ENCODE results near the gene PHTF1.

The PHTF1 gene

DNA sequence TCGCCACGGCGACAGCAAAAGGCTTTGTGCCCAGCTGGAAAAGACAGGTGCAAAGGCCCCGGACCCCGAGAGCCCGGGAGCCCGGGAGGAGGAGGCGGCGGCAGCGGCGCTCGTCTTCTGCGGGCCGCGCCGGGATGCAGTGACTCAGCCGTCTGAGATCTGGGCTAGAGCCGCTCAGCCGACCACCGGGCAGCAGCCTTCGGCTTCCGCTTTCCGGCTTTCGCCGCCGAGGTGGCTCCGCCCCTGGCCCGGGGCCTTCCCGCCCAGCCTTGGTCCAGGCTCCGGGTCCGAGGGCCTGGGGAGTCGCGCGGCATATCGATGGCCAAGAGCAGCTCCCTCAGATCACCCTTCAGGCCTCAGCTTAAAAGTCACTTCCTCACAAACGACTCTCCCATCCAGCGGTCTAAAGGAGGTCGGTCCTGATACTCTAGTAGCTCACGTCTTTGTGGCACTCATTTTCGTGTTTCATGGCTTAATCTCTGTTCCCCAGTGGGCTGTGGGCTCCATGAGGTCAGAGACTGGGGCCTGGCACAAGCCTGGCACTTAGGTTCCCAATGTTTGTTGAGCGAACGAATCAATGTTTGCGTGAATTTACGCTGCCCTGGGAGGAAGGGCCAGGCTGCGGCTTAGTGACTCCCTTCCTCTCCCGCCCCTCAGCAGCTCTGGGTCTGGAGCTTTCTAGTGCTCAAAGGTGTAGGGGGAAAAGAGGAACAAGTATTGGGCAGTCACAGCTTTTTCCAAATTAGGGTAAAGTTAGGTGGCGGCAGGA, at the start of gene PHTF1:
Gene PHTF1, minus strand, starts transcription at position 154 of the 769 bp plus-strand sequence. CDS start 783 bp downstream, outside the sequence.
- peak; percentile 82 for DNase-seq
- in situ Hi-C loops (cut with HindIII; ENCODE audit: low pct_ligation_motif_present, low pct_unique_long_range_greater_than_20kb, low sequenced_read_pairs), result no loop called here

DNA sequence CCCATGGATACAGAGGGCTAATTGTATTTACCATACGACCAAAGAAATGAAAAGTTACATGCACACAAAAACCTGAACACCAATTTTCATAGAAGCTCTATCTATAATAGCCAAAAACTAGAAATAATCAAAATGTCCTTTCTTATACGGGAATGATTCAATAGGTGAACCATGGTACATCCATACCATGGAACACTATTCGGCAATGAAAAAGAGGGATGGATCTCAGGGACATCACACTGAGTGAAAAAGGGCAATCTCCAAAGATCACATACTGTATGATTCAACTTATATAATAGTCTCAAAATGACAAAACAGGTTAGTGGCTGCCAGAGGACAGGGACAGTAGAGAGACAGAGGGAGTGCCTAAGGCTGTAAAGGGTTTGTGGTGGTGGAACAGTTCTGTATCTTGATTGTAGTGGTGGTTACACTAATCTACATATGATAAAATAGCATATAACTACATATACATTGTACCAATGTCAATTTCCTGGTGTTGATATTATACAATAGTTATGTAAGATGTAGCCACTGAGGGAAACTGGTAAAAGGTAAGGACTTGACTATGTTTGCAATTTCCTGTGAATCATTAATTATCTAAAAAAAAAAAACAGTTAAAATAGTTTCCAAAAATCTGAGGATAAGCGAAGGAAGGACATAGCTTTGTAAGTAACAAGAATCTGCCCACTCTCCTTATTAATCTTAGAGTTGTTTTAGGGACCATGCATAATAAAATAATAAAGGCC, 49.3 kb upstream of the PHTF1 start:
- DNase-seq, result no peak
- in situ Hi-C loops (cut with HindIII; ENCODE audit: low pct_ligation_motif_present, low pct_unique_long_range_greater_than_20kb, low sequenced_read_pairs), result no loop called here

DNA sequence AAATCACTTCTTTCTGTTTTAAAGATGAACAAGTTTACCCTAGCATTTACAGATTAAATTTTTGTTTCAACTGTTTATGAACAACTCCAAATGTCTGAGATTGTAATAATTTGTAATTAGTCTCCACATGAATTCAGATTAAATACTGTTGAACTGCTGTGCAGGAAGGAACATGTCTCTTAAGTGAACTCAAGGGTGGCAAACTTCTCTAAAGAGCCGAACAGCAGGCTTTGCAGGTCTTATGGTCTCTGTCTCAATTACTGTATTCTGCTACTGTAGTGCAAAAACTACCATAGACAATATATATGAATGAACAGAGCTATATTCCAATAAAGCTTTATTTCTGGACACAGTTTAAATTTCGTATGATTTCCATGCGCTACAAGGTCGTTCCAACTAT, 46.4 kb upstream of the PHTF1 start:
- DNase-seq, result no peak
- in situ Hi-C loops (cut with HindIII; ENCODE audit: low pct_ligation_motif_present, low pct_unique_long_range_greater_than_20kb, low sequenced_read_pairs), result no loop called here

DNA sequence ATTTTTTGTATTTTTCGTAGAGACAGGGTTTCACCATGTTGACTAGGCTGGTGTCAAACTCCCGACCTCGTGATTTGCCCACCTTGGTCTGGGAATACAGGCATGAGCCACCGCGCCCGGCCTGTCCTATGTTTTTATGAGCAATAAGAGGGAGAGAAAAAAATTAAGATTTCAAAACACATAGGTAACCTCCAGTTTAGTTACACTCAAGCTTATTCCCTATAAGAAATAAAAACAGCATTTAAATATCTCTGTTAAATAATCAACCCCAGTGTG, 45.9 kb upstream of the PHTF1 start:
- no peak for DNase-seq
- in situ Hi-C loops (cut with HindIII; ENCODE audit: low pct_ligation_motif_present, low pct_unique_long_range_greater_than_20kb, low sequenced_read_pairs), result no loop called here

DNA sequence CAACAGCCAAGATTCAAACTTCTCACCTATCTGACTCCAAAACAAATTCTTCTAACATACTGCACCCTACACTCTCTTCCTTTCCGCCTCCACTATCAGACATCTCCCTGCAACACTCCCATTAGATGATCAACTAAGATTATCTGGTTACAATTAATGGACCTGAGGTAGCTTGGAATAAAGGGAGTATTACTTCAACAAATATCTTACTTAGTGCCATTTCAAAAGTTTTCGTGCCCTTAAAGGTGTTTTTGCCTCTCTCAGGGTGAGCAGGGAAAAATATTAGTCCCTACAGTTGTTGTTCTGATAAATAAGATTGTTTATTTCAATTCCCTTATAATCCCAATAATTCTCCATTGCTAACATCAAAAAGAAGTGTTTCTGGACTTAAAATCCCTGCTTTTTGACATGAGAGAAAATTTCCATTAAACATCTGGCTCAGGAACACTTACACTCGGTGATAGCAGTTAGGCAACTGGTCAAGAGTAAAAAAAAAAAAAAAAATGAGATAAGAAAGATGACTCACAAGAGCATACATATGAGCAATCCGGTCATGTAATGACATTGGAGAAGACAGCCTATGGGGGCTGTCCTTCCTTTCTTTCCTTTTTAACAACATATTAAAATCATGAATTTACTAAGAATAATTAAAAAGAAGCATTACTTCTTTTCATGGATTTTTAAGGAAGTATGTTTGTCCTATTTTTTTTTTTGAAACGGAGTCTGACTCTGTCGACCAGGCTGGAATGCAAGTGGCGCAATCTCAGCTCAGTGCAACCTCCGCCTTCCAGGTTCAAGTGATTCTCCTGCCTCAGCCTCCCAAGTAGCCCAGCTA, 45.4 kb upstream of the PHTF1 start:
- DNase-seq, result peak; percentile 60

DNA sequence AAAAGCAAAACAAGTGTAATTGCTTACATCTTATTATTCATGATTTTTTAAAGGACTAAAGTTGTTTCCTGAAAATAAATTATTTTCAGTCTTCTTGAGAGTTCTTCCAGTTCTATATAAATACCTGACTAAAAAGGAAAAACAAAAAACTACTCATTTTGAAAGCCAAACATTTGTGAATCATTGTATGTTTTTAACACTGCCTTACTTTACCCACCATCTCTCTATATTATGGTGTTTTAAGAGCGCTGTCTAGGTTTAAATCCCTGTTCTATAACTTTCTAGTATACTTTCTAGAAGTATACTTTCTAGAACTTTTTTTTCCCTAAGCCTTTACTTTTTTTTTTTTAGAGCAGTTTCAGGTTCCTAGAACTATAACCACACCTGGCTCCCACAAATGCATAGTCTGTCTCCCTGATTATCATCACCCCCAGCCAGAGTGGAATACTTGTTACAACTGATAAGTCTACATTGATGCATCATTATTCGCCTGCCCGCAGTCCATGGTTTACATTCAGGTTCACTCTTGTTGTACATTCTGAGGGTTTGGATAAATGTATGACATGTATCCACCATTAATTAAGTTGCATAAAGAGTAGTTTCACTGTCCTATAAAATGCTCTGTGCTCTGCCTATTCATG, 43.2 kb upstream of the PHTF1 start:
- no peak for DNase-seq
- in situ Hi-C loops (cut with HindIII; ENCODE audit: low pct_ligation_motif_present, low pct_unique_long_range_greater_than_20kb, low sequenced_read_pairs), result no loop called here

More for the DNA sequence above, 45.4 kb upstream of the PHTF1 start:
- in situ Hi-C loops (cut with HindIII; ENCODE audit: low pct_ligation_motif_present, low pct_unique_long_range_greater_than_20kb, low sequenced_read_pairs), result no loop called here

DNA sequence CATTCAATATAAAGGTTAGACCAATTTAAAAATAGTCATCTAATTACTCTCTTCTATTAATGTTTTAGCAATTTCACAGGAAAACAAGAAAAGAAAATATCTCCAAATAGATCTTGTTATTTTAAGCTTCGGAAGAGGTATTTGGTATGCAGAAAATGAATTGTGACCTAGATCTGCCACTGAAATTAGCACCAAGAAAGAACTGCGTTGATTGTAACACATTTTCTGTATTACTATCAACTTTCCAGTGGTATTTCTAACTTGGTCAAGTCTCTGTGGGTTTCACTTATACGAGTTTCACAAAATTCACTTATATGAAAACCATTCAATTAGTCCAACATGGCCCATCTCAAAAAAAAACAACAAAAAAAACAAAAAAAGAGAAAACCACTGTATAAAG, 41.2 kb upstream of the PHTF1 start:
- no peak for DNase-seq
- in situ Hi-C loops (cut with HindIII; ENCODE audit: low pct_ligation_motif_present, low pct_unique_long_range_greater_than_20kb, low sequenced_read_pairs), result no loop called here

DNA sequence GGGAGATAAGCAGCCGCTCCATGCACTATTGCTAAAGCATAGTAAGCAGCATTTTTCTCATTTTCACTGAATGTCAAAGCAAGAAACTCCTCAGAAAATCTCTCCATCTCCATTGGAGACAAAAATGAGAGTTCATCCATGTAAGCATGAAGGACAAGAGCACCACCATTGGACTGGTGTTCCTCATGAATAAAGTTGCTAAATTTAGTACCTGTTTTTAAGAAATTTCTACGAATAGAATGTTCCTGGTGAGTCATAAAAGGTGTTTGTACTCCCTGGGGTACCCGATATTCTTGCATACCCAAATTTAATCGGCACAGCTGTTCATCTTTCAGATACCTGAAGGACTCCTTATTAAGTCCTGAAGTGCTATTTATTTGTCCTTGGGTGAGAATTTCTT, 38.2 kb upstream of the PHTF1 start:
- in situ Hi-C loops (cut with HindIII; ENCODE audit: low pct_ligation_motif_present, low pct_unique_long_range_greater_than_20kb, low sequenced_read_pairs), result no loop called here
- DNase-seq, result no peak

DNA sequence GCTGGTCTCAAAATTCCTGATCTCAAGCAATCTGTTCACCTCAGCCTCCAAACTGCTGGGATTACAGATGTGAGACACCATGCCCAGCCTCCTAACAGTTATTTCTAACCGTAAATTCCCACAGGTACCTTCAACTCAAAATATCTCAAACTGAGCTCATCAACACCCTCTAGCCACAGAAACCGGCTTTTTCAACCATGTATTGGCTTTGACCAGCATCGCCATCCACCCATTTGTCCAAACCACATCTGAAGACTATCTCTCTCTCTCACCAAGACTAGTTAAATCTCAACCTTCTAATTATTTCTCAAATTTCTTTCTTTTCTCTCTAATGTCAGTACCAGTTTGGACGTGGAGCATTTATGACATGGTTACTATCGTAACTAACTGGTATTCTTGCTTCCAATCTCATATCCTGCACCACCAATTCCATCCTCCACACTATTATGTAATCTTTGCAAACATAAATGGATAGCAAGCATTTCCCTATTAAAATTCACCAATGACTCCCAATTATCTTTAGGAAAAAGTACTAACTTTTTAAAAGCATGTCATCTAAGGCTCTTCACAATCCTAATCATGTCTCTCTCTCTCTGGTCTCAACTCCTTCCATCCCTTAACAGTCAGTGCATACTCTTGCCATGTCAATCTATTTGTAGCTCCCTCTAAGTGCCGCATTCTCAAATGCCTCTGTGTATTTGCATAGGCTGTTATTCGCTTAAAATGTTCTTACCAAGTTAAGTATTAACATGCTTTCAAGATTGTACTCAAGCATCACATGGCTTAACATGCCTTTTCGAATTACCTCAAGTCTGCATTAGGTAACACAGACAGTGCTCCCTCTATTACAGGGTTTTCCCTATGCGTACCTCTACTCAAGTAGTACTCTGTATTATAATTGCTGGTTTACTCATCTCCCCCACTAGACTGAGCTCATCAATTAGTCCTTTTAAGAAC, 34.9 kb upstream of the PHTF1 start:
- peak; percentile 32 for DNase-seq
- in situ Hi-C loops (cut with HindIII; ENCODE audit: low pct_ligation_motif_present, low pct_unique_long_range_greater_than_20kb, low sequenced_read_pairs), result no loop called here

DNA sequence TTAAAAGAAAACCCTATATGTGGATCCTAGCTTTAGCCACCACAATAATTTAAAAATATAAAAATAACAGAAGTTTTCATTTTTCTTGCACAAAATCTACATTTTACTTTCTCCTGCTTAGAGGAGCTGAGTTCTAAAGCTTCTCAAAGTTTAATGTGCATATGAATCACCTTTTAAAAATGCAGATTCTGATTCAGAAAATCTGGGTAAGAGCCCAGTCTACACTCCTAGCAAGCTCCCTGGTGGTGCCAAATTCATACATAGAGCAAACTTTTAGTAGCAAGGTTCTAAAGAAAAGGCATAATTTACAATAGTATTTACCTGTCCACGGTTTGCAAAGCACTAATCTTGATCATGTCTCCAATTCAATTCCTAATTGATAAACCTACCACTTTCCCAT, 33.7 kb upstream of the PHTF1 start:
- peak; percentile 42 for DNase-seq
- in situ Hi-C loops (cut with HindIII; ENCODE audit: low pct_ligation_motif_present, low pct_unique_long_range_greater_than_20kb, low sequenced_read_pairs), result no loop called here

DNA sequence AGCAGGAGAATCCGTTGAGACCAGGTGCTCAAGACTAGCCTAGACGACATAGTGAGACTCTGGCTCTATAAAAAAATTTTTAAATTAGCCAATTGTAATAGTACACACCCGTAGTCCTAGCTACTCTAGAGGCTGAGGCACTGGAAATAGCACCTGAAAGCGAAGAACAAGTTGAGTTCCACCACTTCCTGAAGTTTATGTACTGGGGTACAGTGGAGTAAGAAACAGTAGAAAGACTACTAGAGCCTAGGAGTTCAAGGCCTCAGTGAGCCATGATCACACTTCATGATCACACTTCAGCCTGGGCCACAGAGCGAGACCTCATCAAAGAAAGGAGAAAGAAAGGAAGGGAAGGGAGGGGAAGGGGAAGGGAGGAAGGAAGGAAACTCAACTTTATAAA, 33.2 kb upstream of the PHTF1 start:
- in situ Hi-C loops (cut with HindIII; ENCODE audit: low pct_ligation_motif_present, low pct_unique_long_range_greater_than_20kb, low sequenced_read_pairs), result no loop called here

DNA sequence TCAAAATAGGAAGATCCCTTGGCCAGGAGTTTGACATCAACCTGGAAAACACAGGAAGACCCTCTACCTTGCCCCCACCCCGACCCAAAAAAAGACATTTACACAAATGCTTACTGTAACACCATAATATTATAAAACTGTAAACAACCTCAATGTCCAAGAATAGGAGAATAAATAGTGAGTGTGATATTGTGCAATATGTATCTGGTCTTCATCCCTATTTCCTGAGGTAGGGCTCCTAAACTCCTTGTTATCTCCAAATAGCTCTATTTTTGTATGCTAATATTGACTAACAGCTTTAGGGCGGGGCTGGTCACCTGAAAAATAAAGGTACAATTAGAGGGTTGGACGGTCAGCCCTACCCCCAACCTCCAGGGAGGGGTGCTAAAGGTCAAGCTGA, 29.5 kb upstream of the PHTF1 start:
- no peak for DNase-seq
- in situ Hi-C loops (cut with HindIII; ENCODE audit: low pct_ligation_motif_present, low pct_unique_long_range_greater_than_20kb, low sequenced_read_pairs), result no loop called here

More for the DNA sequence above, 33.2 kb upstream of the PHTF1 start:
- no peak for DNase-seq

DNA sequence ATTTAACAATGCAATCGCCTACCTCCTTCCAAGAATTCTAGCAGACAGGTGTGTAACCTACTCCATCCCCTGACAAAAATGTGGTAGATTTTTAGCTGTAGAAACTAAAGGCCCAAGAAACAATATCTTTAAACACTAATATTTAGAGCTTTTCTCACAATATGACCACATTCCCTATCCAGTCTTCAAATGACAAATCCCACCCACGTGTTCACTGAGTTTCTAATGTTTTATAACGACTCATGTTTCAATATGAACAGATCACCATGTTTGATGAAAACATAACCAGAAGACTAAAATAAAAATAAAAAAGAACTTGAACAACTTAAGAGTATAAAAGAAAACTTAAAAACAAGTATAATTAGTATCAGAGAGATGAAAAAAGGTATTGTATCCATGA, 28.4 kb upstream of the PHTF1 start:
- DNase-seq, result no peak
- in situ Hi-C loops (cut with HindIII; ENCODE audit: low pct_ligation_motif_present, low pct_unique_long_range_greater_than_20kb, low sequenced_read_pairs), result no loop called here

DNA sequence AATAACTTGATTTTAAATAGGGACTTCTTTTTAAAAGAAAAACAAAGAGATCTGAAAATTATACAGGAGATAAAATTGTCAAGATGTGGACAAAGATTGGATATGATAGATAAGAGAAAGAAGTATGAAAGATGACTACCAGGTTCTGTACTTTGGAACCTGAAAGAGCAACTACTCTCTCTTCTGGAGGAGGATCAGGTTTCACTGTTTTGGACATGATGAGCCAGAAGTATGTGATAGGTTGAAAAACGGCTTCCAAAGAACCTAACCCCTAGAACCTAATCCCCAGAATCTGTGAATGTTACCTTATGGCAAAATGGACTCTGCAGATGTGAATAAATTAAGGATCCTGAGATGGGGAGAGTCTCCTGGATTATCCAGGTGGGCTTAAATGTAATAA, 26.8 kb upstream of the PHTF1 start:
- no peak for DNase-seq
- in situ Hi-C loops (cut with HindIII; ENCODE audit: low pct_ligation_motif_present, low pct_unique_long_range_greater_than_20kb, low sequenced_read_pairs), result no loop called here

DNA sequence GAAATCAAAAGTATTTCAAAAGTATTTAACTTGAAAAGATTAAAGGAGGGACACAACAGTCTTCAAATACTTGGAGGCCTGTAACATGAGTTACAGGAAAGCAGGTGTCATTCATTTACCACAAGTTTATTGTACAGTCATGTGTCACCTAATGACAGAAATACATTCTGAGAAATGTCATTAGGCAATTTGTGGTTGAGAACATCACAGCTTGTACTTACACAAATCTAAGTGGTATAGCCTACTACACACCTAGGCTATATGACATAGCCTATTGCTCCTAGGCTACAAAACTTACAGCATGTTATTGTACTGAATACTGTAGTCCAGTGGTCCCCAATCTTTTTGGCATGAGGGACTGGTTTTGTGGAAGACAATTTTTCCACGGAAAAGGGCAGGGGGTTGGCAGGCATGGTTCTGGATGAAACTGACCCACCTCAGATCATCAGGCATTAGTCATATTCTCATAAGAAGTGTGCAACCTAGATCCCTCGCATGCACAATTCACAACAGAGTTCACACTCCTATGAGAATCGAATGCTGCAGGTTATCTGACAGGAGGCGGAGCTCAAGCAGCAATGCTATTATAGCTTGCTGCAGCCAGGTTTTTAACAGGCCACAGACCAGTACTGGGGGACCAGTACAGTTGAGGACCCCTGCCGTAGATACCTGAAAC, 25.0 kb upstream of the PHTF1 start:
- in situ Hi-C loops (cut with HindIII; ENCODE audit: low pct_ligation_motif_present, low pct_unique_long_range_greater_than_20kb, low sequenced_read_pairs), result no loop called here
- no peak for DNase-seq

DNA sequence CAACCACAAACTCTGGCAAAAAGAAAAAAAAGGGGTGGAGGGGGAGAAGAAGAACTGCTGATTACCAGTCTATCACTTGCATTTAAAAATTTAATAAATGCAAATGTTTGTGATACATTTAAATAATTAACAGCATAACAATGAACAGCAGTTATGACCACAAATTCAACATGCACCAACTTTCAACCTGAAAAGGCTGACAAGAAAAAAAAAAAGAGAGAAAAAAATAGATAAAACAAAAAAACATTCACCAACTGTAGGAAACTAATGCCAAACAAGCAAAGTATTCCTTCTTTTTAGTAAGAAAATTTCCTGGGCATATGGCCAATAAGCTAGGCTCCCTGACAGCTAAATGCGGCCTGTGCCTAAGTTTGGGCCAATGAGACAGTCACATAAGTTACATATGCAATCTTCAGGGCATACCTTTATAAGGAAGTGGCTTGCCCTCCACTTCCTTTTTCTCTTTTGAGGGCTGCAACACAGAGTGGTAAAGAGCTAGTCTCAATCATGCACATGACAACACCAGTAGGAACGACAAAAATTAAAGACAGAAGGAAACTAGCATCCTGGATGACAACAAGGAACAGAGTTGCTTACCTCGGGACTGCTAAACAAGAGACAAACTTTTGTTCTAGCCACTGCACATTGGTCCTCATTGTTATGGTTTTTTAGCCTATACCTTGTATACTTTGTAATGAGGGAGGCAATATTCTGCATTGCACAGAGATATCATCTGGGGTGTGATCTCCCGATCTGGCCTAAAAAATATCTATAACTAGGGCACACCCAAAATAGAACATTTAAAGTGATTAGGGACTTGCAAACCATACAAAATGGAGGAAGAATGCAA, 24.2 kb upstream of the PHTF1 start:
- DNase-seq, result no peak
- in situ Hi-C loops (cut with HindIII; ENCODE audit: low pct_ligation_motif_present, low pct_unique_long_range_greater_than_20kb, low sequenced_read_pairs), result no loop called here

DNA sequence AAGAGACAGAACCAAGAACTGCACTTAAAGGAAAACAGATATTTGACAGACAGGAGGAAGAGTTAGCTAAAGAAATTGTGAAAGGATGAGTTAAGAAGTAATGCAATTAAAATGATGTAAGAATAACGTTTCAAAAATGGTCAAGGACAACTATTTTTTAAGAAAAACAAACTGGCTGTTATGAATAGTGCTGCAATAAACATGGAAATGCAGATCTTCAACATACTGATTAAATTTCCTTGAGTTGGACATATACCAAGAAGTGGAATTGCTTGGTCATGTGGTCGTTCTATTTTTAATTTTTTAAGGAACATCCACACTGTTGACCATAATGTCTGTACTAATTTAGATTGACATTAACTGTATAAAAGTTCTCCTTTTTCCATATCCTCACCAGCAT, 23.1 kb upstream of the PHTF1 start:
- in situ Hi-C loops (cut with HindIII; ENCODE audit: low pct_ligation_motif_present, low pct_unique_long_range_greater_than_20kb, low sequenced_read_pairs), result no loop called here
- no peak for DNase-seq
